Keratinocyte (primary cell): ENCODE results near the gene LAMTOR5. TPM values are rescaled to one million over a fixed set of nuclear protein-coding genes. Genes with fewer than 3 reads are reported as not detected.
"Not testable (repeated sequence)": the region's sequence is repeated elsewhere in the genome, so short reads cannot be mapped to it uniquely, and the experiment has no call there.

Experiments used
- DNase-seq: peaks from one replicate; pipeline ENCODE4 v3.0.0-alpha.2; 2011; ENCODE audit warnings: low read depth, missing footprints, low spot score
- FAIRE-seq: peaks from 2 replicates; lab custom pipeline; 2011; peaks lifted over from hg19 to GRCh38; lab: Jason Lieb, UNC
- H2AFZ ChIP-seq: 2 replicates; pipeline ENCODE4 v1.6.0; 2012; ENCODE audit warnings: low read length, control low read depth, inconsistent platforms; ENCODE audit not compliant: control insufficient read depth
- H3K27ac ChIP-seq: 2 replicates; pipeline ENCODE4 v1.5.1; 2011; ENCODE audit warnings: low read length; ENCODE audit not compliant: control insufficient read depth, insufficient read depth
- H3K27me3 ChIP-seq: 3 replicates; pipeline ENCODE4 v1.6.0; 2011; ENCODE audit warnings: low read length; ENCODE audit not compliant: control insufficient read depth, insufficient read depth; ENCODE audit errors: extremely low read depth
- H3K36me3 ChIP-seq, 2 experiments: 2 replicates in 1 of 2; 3 replicates in 1 of 2; pipeline ENCODE4 v1.5.1; 2011; ENCODE audit warnings: low read length in 2 of 2, mild to moderate bottlenecking in 1 of 2; ENCODE audit not compliant: control insufficient read depth in 2 of 2, insufficient read depth in 2 of 2; ENCODE audit errors: extremely low read depth in 1 of 2
- H3K4me1 ChIP-seq: 3 replicates; pipeline ENCODE4 v1.5.1; 2011; ENCODE audit warnings: low read length; ENCODE audit not compliant: control insufficient read depth, insufficient read depth; ENCODE audit errors: extremely low read depth
- H3K4me2 ChIP-seq: 3 replicates; pipeline ENCODE4 v1.6.0; 2011; ENCODE audit warnings: low read depth, low read length; ENCODE audit not compliant: control insufficient read depth, insufficient read depth; ENCODE audit errors: extremely low read depth
- H3K4me3 ChIP-seq, 3 experiments: fragments of 200-600 bp in 1 of 3; sonication (generic) in 1 of 3; 2 replicates in 2 of 3; 3 replicates in 1 of 3; pipeline ENCODE4 v1.5.1; 2011 to 2016; ENCODE audit warnings: low read length in 3 of 3, mild to moderate bottlenecking in 3 of 3, control low read depth in 2 of 3, inconsistent platforms in 1 of 3, low read depth in 1 of 3, mixed read lengths in 1 of 3, mixed run types in 1 of 3, moderate library complexity in 1 of 3; ENCODE audit not compliant: control insufficient read depth in 2 of 3, insufficient read depth in 2 of 3; ENCODE audit errors: extremely low read depth in 1 of 3
- H3K79me2 ChIP-seq: 2 replicates; pipeline ENCODE4 v1.6.0; 2012; ENCODE audit warnings: low read length; ENCODE audit not compliant: control insufficient read depth, insufficient read depth
- H3K9ac ChIP-seq: 3 replicates; pipeline ENCODE4 v1.6.0; 2011; ENCODE audit warnings: low read length; ENCODE audit not compliant: control insufficient read depth, insufficient read depth; ENCODE audit errors: extremely low read depth
- H3K9me1 ChIP-seq: 3 replicates; pipeline ENCODE4 v1.6.0; 2011; ENCODE audit warnings: low read length; ENCODE audit not compliant: control insufficient read depth, insufficient read depth; ENCODE audit errors: extremely low read depth
- H3K9me3 ChIP-seq: 2 replicates; pipeline ENCODE4 v1.5.1; 2012; ENCODE audit warnings: low read depth, low read length; ENCODE audit not compliant: control insufficient read depth
- H4K20me1 ChIP-seq: 3 replicates; pipeline ENCODE4 v1.6.0; 2011; ENCODE audit warnings: low read length; ENCODE audit not compliant: control insufficient read depth, insufficient read depth; ENCODE audit errors: extremely low read depth
- CTCF ChIP-seq, 3 experiments: IDR thresholded peaks in 1 of 3; conservative IDR thresholded peaks in 1 of 3; optimal IDR thresholded peaks in 1 of 3; 2 replicates in 2 of 3; 3 replicates in 1 of 3; pipeline versions ENCODE3 to v1.5.1; 2011; ENCODE audit warnings: low read length in 3 of 3, mild to moderate bottlenecking in 3 of 3, moderate library complexity in 2 of 3, control low read depth in 1 of 3, inconsistent platforms in 1 of 3; ENCODE audit not compliant: insufficient read depth in 2 of 3; ENCODE audit errors: extremely low read depth in 1 of 3
- EZH2 ChIP-seq: IDR thresholded peaks from one replicate; pipeline ENCODE4 v1.6.1; 2012; ENCODE audit warnings: inconsistent platforms, mild to moderate bottlenecking, low read length, moderate library complexity
- dilution Hi-C: fragments of 300-500 bp; cut with MboI; formaldehyde crosslinking; loops from one replicate; pipeline ENCODE4 v1.7.0; 2020; ENCODE audit warnings: low sequenced_read_pairs; ENCODE audit not compliant: extremely low pct_ligation_motif_present
- polyA plus RNA-seq, 5 experiments: library from polyadenylated mRNA; depleted of rRNA in 3 of 5; stranded (reverse) in 3 of 5; stranded (forward) in 1 of 5; unstranded in 1 of 5; fragments of >200 nt; gene quantifications; 1 replicate in 1 of 5; 2 replicates in 3 of 5; 3 replicates in 1 of 5; pipeline versions ENCODE4 v1.2.1 to v1.2.3, GENCODE V29; 2011 to 2012; ENCODE audit warnings: missing spikeins in 2 of 5, low read depth in 1 of 5, low replicate concordance in 1 of 5

Gene LAMTOR5
- polyA plus RNA-seq, 1 donor (not counting 4 experiments of a cell fraction or from before 2014, with no cell fraction given) = 365 TPM

GRCh38 chr1:110404401-110404800, 3.1 kb downstream of the LAMTOR5 start:
- peaks cover 10% of the 10 kb centered on the region in 2 experiments for H3K36me3 ChIP-seq
- H3K4me1 ChIP-seq = peaks cover 3% of the 10 kb centered on the region
- H3K79me2 ChIP-seq = peaks cover 20% of the 10 kb centered on the region
- dilution Hi-C loops = no loop called here
- H3K27me3 ChIP-seq = no peaks in the 10 kb centered on the region
- FAIRE-seq = no peak
- no peaks in the 10 kb centered on the region for H4K20me1 ChIP-seq
- no peak overlapping the region for H3K9ac ChIP-seq
- H3K9me1 ChIP-seq = no peaks in the 10 kb centered on the region
- H3K9me3 ChIP-seq = no peaks in the 10 kb centered on the region
- no peak for TF ChIP-seq CTCF (optimal IDR thresholded peaks at IDR 0.05 in 1 of 3, IDR thresholded peaks at IDR 0.05 in 1 of 3, conservative IDR thresholded peaks at IDR 0.05 in 1 of 3; ENCODE audit: extremely low read depth in 1 of 3, insufficient read depth in 2 of 3, low read length in 3 of 3)
- TF ChIP-seq EZH2 = no peak
- no peak overlapping the region for H2AFZ ChIP-seq
- no peak for DNase-seq
- H3K4me2 ChIP-seq = no peak overlapping the region
- no peak overlapping the region for H3K4me3 ChIP-seq
- no peak overlapping the region for H3K27ac ChIP-seq

GRCh38 chr1:110403805-110404204, 3.7 kb downstream of the LAMTOR5 start:
- H3K9me1 ChIP-seq = no peaks in the 10 kb centered on the region
- no peak overlapping the region for H3K4me3 ChIP-seq
- H3K79me2 ChIP-seq = peaks cover 20% of the 10 kb centered on the region
- H4K20me1 ChIP-seq = no peaks in the 10 kb centered on the region
- FAIRE-seq (no peak), DNase-seq (no peak)
- peaks cover 10% of the 10 kb centered on the region in 2 experiments for H3K36me3 ChIP-seq
- no peak overlapping the region for H3K9ac ChIP-seq
- peaks cover 3% of the 10 kb centered on the region for H3K4me1 ChIP-seq
- H3K27me3 ChIP-seq = no peaks in the 10 kb centered on the region
- no peak overlapping the region for H2AFZ ChIP-seq
- no peak overlapping the region for H3K27ac ChIP-seq
- no peak overlapping the region for H3K4me2 ChIP-seq
- dilution Hi-C loops = no loop called here
- TF ChIP-seq EZH2 = no peak
- TF ChIP-seq CTCF (optimal IDR thresholded peaks at IDR 0.05 in 1 of 3, IDR thresholded peaks at IDR 0.05 in 1 of 3, conservative IDR thresholded peaks at IDR 0.05 in 1 of 3; ENCODE audit: extremely low read depth in 1 of 3, insufficient read depth in 2 of 3, low read length in 3 of 3) = no peak
- no peaks in the 10 kb centered on the region for H3K9me3 ChIP-seq

- H3K27me3 ChIP-seq, H3K9me1 ChIP-seq, H3K9ac ChIP-seq, H3K4me3 ChIP-seq, DNase-seq, H3K79me2 ChIP-seq, H3K9me3 ChIP-seq, H2AFZ ChIP-seq, H3K4me2 ChIP-seq, FAIRE-seq, H3K27ac ChIP-seq, dilution Hi-C loops, H4K20me1 ChIP-seq: not testable (repeated sequence)
- Histone ChIP-seq H3K4me1 (peaks cover 18% of the 10 kb centered on the region), H3K36me3 (peaks cover 0 to 12% of the 10 kb centered on the region in 2 experiments)
Measured at GRCh38 chr1:110396259-110396958, 11.1 kb downstream of the LAMTOR5 start.
